K562 (cell line): ENCODE measurements around the gene CTIF. TPM values are rescaled to one million over a fixed set of nuclear protein-coding genes. Genes with fewer than 3 reads are reported as not detected.

Source experiments
- ATAC-seq: fragments of 200-7000 bp; cut with Tn5 transposase; 3 replicates; pipeline ENCODE4 v1.9.1; 2020; ENCODE audit warnings: moderate library complexity
- BruUV-seq: library from RNA; stranded (reverse); fragments of 400-500 nt; replicated peaks from 2 replicates; lab custom pipeline; 2021; lab: Mats Ljungman, UMichigan
- CTCF ChIA-PET: fragments of 300-600 bp; formaldehyde crosslinking; extraction: SDS; loops from one replicate; lab custom pipeline; 2021; ENCODE audit warnings: low intra/inter-chr PET ratio; lab: Yijun Ruan, JAX
- POLR2A ChIA-PET: fragments of 300-600, 350-650 bp; sonication (Branson Sonifier 250); formaldehyde crosslinking; extraction: SDS; loops from one replicate; lab custom pipeline; 2021; ENCODE audit warnings: antibody characterized with exemption, inconsistent platforms; lab: Yijun Ruan, JAX
- DNase-seq, 4 experiments: peaks; one replicate each; pipeline versions ENCODE4 v3.0.0 to v3.0.0-alpha.2; 2011 to 2018; ENCODE audit warnings: low spot score in 3 of 4, mixed read lengths in 3 of 4; ENCODE audit errors: extremely low read depth in 1 of 4
- FAIRE-seq: peaks from 2 replicates; lab custom pipeline; 2011; peaks lifted over from hg19 to GRCh38; lab: Jason Lieb, UNC
- H2AFZ ChIP-seq: 2 replicates; pipeline ENCODE4 v1.6.0; 2011; ENCODE audit warnings: low read depth, low read length, control low read depth, inconsistent platforms
- H3K27ac ChIP-seq: fragments of 200-600 bp; 3 replicates; pipeline ENCODE4 v1.8.0; 2011; ENCODE audit warnings: low read depth, mild to moderate bottlenecking, control low read depth, inconsistent platforms, low read length, moderate library complexity, mixed read lengths; ENCODE audit errors: extremely low read depth
- H3K27me3 ChIP-seq, 2 experiments: fragments of 300-600 bp in 1 of 2; 2 replicates in 1 of 2; 3 replicates in 1 of 2; pipeline versions ENCODE4 v1.6.0 to v1.8.0; 2011; ENCODE audit warnings: inconsistent platforms in 2 of 2, low read length in 2 of 2, mild to moderate bottlenecking in 1 of 2, mixed read lengths in 1 of 2, moderate library complexity in 1 of 2; ENCODE audit not compliant: control insufficient read depth in 2 of 2, insufficient read depth in 2 of 2
- H3K36me3 ChIP-seq: fragments of 300-600 bp; 3 replicates; pipeline ENCODE4 v1.8.0; 2011; ENCODE audit warnings: mild to moderate bottlenecking, low read length, inconsistent platforms; ENCODE audit not compliant: control insufficient read depth, insufficient read depth
- H3K4me1 ChIP-seq, 2 experiments: fragments of 200-600 bp in 1 of 2; replicated peaks in 1 of 2; 2 replicates in 1 of 2; 3 replicates in 1 of 2; pipeline versions ENCODE4 v1.5.1 to v1.8.0; 2011; ENCODE audit warnings: inconsistent platforms in 2 of 2, low read length in 2 of 2, mild to moderate bottlenecking in 1 of 2, mixed read lengths in 1 of 2, moderate library complexity in 1 of 2; ENCODE audit not compliant: control insufficient read depth in 2 of 2, insufficient read depth in 2 of 2
- H3K4me2 ChIP-seq: 2 replicates; pipeline ENCODE4 v1.6.1; 2011; ENCODE audit warnings: low read length, control low read depth, inconsistent platforms, mixed read lengths; ENCODE audit not compliant: insufficient read depth
- H3K4me3 ChIP-seq: fragments of 200-600 bp; sonication (generic), shearing (Covaris generic); 2 replicates; pipeline ENCODE4 v1.5.1; 2016; ENCODE audit warnings: control low read depth, inconsistent platforms
- H3K79me2 ChIP-seq: fragments of 200-600 bp; 3 replicates; pipeline ENCODE4 v1.8.0; 2011; ENCODE audit warnings: low read length, inconsistent platforms; ENCODE audit not compliant: control insufficient read depth, insufficient read depth
- H3K9ac ChIP-seq, 2 experiments: 2 replicates each; pipeline versions ENCODE4 v1.6.0 to v1.6.1; 2011; ENCODE audit warnings: low read depth in 2 of 2, low read length in 2 of 2, control low read depth in 1 of 2, inconsistent platforms in 1 of 2, mild to moderate bottlenecking in 1 of 2, mixed read lengths in 1 of 2; ENCODE audit not compliant: insufficient read depth in 1 of 2
- H3K9me1 ChIP-seq: one replicate; pipeline ENCODE4 v1.6.0; 2011; ENCODE audit warnings: inconsistent platforms, mild to moderate bottlenecking, low read length, moderate library complexity; ENCODE audit not compliant: control insufficient read depth, insufficient read depth
- H3K9me3 ChIP-seq: replicated peaks from 2 replicates; pipeline ENCODE4 v1.5.1; 2011; ENCODE audit warnings: low read depth, low read length, inconsistent platforms; ENCODE audit not compliant: control insufficient read depth, insufficient read depth
- H4K20me1 ChIP-seq: replicated peaks from 2 replicates; pipeline ENCODE4 v1.6.1; 2011; ENCODE audit warnings: low read length, inconsistent platforms, mixed read lengths; ENCODE audit not compliant: control insufficient read depth, insufficient read depth
- BACH1 ChIP-seq: fragments of 200-800 bp; sonication (Bioruptor generic); IDR thresholded peaks from 2 replicates; pipeline ENCODE4 v1.6.1; 2016; ENCODE audit warnings: missing genetic modification characterization, missing compliant biosample characterization
- CEBPG ChIP-seq, 3 experiments: fragments of 200-800 bp in 1 of 3; sonication (Bioruptor generic) in 1 of 3; sonication (generic) in 1 of 3; formaldehyde crosslinking in 1 of 3; IDR thresholded peaks in 2 of 3; conservative IDR thresholded peaks in 1 of 3; 2 replicates each; pipeline versions ENCODE4 v1.6.1 to v1.8.0; 2016 to 2022; ENCODE audit warnings: missing compliant biosample characterization in 2 of 3, missing genetic modification characterization in 2 of 3, mild to moderate bottlenecking in 1 of 3, missing genetic modification reagents in 1 of 3
- HLTF ChIP-seq: fragments of 450-650 bp; IDR thresholded peaks from 2 replicates; pipeline ENCODE4 v1.6.1; 2016
- SIN3B ChIP-seq: fragments of 450-650 bp; IDR thresholded peaks from 2 replicates; pipeline ENCODE4 v1.6.1; 2017; ENCODE audit warnings: low read depth, mild to moderate bottlenecking, moderate library complexity
- THAP7 ChIP-seq: fragments of 250-450 bp; sonication (Bioruptor Pico); IDR thresholded peaks from 2 replicates; pipeline ENCODE4 v1.5.0; 2021
- WGBS: fragments of 100-300 bp; shearing (Covaris generic); methylation state at CpG from one replicate; pipeline ENCODE4 v1.1.6; 2016; ENCODE audit warnings: low coverage, mixed read lengths; ENCODE audit not compliant: insufficient coverage; ENCODE audit errors: missing lambda C conversion rate; 5-methylcytosine and 5-hydroxymethylcytosine counted together
- in situ Hi-C: fragments of 300-500 bp; cut with MboI; formaldehyde crosslinking; loops from 4 replicates; pipeline ENCODE4 v1.15.0; 2018; ENCODE audit warnings: inconsistent platforms, mixed read lengths
- intact Hi-C: fragments of 100-400 bp; cut with micrococcal nuclease; formaldehyde crosslinking; loops from 2 replicates; pipeline ENCODE4 v1.14.2; 2022
- polyA plus RNA-seq, 8 experiments: library from polyadenylated mRNA; depleted of rRNA in 4 of 8; stranded (reverse) in 5 of 8; unstranded in 3 of 8; fragments of >200 nt; fragmentation: Nextera tagmentation in 2 of 8; fragmentation: Illumina TruSeq in 1 of 8; extraction: Ambion mirVana in 2 of 8; extraction: Trizol in 1 of 8; gene quantifications; 2 replicates each; pipeline versions ENCODE4 v1.2.1 to v1.2.3, GENCODE V29; 2011 to 2014; ENCODE audit warnings: inconsistent platforms in 1 of 8, missing spikeins in 1 of 8
- total RNA-seq, 7 experiments: library from RNA; depleted of rRNA in 6 of 7; stranded (reverse); fragments of >200 nt in 6 of 7; fragmentation: Illumina TruSeq in 2 of 7; extraction: Trizol in 2 of 7; gene quantifications; 2 replicates each; pipeline versions ENCODE4 v1.2.1 to v1.2.3, GENCODE V29; 2011 to 2021; ENCODE audit warnings: low replicate concordance in 1 of 7
- TF ChIP-seq, protein P1 (sequence below): fragments of 450-650 bp; IDR thresholded peaks from 2 replicates; pipeline ENCODE4 v1.6.1; 2016

The CTIF gene
- total and polyA plus RNA-seq, 9 of the 15 experiments (the other 6 are each of a cell fraction or from before 2014, with no cell fraction given): 0.17 to 11.5 (median 2.2) TPM

DNA sequence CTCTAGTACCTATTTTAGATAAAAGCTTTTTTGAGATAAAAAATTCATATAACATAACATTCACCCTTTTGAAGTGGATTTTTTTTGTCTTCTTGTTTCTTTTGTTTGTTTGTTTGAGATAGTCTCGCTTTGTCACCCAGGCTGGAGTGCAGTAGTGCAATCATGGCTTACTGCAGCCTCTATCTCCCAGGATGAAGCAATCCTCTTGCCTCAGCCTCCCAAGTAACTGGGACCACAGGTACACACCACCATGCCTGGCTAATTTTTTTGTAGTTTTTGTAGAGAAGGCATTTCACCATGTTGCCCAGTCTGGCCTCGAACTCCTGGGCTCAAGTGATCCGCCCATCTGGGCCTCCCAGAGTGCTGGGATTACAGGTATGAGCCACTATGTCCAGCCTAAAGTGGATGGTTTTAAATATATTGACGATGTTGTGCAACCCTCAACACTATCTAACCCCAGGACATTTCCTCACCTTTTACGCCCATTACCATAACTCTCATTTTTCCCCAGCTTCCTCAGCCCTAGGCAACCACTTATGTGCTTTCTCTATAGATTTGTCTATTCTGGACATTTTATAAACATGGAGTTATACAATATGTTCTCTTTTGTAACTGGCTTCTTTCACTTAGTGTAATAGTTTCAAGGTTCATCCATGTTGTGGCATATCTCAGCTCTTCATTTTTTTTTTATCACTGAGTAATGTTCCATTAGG, 38.8 kb downstream of the CTIF start:
- ATAC-seq (no peak), DNase-seq (no peak), FAIRE-seq (no peak)
- H3K9me3 ChIP-seq: no peaks in the 10 kb centered on the region
- H3K4me3 ChIP-seq: no peak overlapping the region
- H3K4me2 ChIP-seq: no peak overlapping the region
- BruUV-seq: no TSS peak
- ChIA-PET POLR2A (no interaction called here), CTCF (no interaction called here)
- peaks cover 9% of the 10 kb centered on the region; the same call in 1 of the 2 replicates for H4K20me1 ChIP-seq
- no peak overlapping the region for H2AFZ ChIP-seq
- WGBS: 95% methylated on average over 5 of the region's 5 CpGs
- no peak overlapping the region for H3K9ac ChIP-seq
- TF ChIP-seq CEBPG (CRISPR knock-in tag; IDR thresholded peaks at IDR 0.05) (no peak), CEBPG (tag; conservative IDR thresholded peaks at IDR 0.05 in 1 of 2, IDR thresholded peaks at IDR 0.05 in 1 of 2) (0 out of 4 replicates have a peak, but pooled peaks of 1 of the 2 experiments have one; percentile 31), BACH1 (tag) (no peak)
- no peaks in the 10 kb centered on the region for H3K36me3 ChIP-seq
- intact Hi-C loops (no loop called here), in situ Hi-C loops (no loop called here)
- peaks cover 3 to 8% of the 10 kb centered on the region in 2 experiments; a peak in 4 of 5 replicates for H3K4me1 ChIP-seq
- no peak overlapping the region for H3K27ac ChIP-seq
- no peaks in the 10 kb centered on the region for H3K9me1 ChIP-seq
- no peaks in the 10 kb centered on the region for H3K79me2 ChIP-seq
- no peaks in the 10 kb centered on the region for H3K27me3 ChIP-seq

DNA sequence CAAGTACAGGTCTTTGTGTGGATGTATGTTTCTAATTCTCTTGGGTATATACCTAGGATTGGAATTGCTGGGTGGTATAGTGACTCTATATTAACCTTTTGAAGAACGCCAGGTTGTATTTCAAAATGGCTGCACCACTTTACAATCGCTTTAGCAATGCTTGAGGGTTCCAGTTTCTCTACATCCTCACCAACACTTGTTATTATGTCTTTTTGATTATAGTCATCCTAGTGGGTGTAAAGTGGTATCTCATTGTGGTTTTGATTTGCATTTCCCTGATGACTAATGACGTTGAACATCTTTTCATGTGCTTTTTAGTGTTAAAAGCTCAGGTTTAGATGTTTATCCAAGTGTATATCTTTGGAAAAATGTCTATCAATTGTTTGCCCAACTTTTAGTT, 39.5 kb downstream of the CTIF start:
- Histone ChIP-seq H3K27me3 (no peaks in the 10 kb centered on the region), H3K4me2 (no peak overlapping the region), H3K4me1 (peaks cover 3 to 8% of the 10 kb centered on the region in 2 experiments; a peak in 4 of 5 replicates), H3K9ac (no peak overlapping the region), H3K36me3 (no peaks in the 10 kb centered on the region), H4K20me1 (peaks cover 15% of the 10 kb centered on the region; the same call in 1 of the 2 replicates), H3K27ac (no peak overlapping the region), H3K9me3 (no peaks in the 10 kb centered on the region), H3K9me1 (no peaks in the 10 kb centered on the region), H3K4me3 (no peak overlapping the region), H2AFZ (no peak overlapping the region), H3K79me2 (no peaks in the 10 kb centered on the region)
- ATAC-seq (no peak), DNase-seq (no peak), FAIRE-seq (no peak)
- intact Hi-C loops (no loop called here), in situ Hi-C loops (no loop called here)
- no TSS peak for BruUV-seq
- ChIA-PET CTCF (no interaction called here), POLR2A (no interaction called here)
- 70% methylated on average over 3 of the region's 3 CpGs for WGBS
- no peak for TF ChIP-seq THAP7 (CRISPR knock-in tag)
- TF ChIP-seq, protein P1, sequence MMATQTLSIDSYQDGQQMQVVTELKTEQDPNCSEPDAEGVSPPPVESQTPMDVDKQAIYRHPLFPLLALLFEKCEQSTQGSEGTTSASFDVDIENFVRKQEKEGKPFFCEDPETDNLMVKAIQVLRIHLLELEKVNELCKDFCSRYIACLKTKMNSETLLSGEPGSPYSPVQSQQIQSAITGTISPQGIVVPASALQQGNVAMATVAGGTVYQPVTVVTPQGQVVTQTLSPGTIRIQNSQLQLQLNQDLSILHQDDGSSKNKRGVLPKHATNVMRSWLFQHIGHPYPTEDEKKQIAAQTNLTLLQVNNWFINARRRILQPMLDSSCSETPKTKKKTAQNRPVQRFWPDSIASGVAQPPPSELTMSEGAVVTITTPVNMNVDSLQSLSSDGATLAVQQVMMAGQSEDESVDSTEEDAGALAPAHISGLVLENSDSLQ: no peak
- TF ChIP-seq SIN3B: no peak
- TF ChIP-seq HLTF: no peak
